Stomach (tissue), 9 donors: ENCODE measurements around the gene SOCS7. TPM values are rescaled to one million over a fixed set of nuclear protein-coding genes. Genes with fewer than 3 reads are reported as not detected.

Experiments
- DNase-seq, 2 donors: peaks; one replicate each; pipeline versions ENCODE4 v3.0.0 to v3.0.0-alpha.2; 2013 to 2019
- H3K27ac ChIP-seq, 5 donors: fragments of 200-600 bp in 4 of 5; sonication (generic) in 4 of 5; one replicate each; pipeline ENCODE4 v1.5.1; 2013 to 2019; ENCODE audit warnings: mild to moderate bottlenecking in 1 of 5, moderate library complexity in 1 of 5
- H3K27me3 ChIP-seq, 3 donors: fragments of 200-600 bp; sonication (generic); one replicate each; pipeline ENCODE4 v1.5.1; 2017 to 2019; ENCODE audit warnings: mixed run types in 1 of 3
- H3K36me3 ChIP-seq, 4 donors: fragments of 200-600 bp; sonication (generic); 1 replicate in 3 of 4; 2 replicates in 1 of 4; pipeline ENCODE4 v1.5.1; 2016 to 2019
- H3K4me1 ChIP-seq, 4 donors: fragments of 200-600 bp; sonication (generic); one replicate each; pipeline ENCODE4 v1.5.1; 2016 to 2019
- H3K4me3 ChIP-seq, 4 donors: fragments of 200-600 bp; sonication (generic) in 3 of 4; one replicate each; pipeline ENCODE4 v1.5.1; 2016 to 2019; ENCODE audit warnings: mild to moderate bottlenecking in 1 of 4
- H3K9me3 ChIP-seq, 4 donors: fragments of 200-600 bp; sonication (generic); one replicate each; pipeline ENCODE4 v1.5.1; 2016 to 2019
- EP300 ChIP-seq: sonication (generic); formaldehyde crosslinking; IDR thresholded peaks from one replicate; pipeline ENCODE4 v1.6.1; 2017; ENCODE audit warnings: antibody characterized with exemption
- POLR2A ChIP-seq, 4 donors: fragments of 450-650 bp; IDR thresholded peaks; one replicate each; pipeline ENCODE4 v1.6.1; 2016; ENCODE audit warnings: antibody characterized with exemption in 4 of 4, control low read depth in 2 of 4, mild to moderate bottlenecking in 1 of 4, moderate library complexity in 1 of 4
- POLR2AphosphoS5 ChIP-seq, 3 donors: sonication (generic); formaldehyde crosslinking; IDR thresholded peaks; one replicate each; pipeline ENCODE4 v1.6.1; 2016; ENCODE audit warnings: antibody characterized with exemption in 3 of 3
- WGBS, 5 donors: extraction: QIAGEN DNeasy Blood & Tissue Kit in 3 of 5; methylation state at CpG; one replicate each; pipeline versions ENCODE4 v1.1.5 to v1.1.7; 2013 to 2018; 5-methylcytosine and 5-hydroxymethylcytosine counted together
- intact Hi-C: fragments of 100-400 bp; cut with DNase I; formaldehyde crosslinking; loops from one replicate; pipeline ENCODE4 v1.15.1; 2023; ENCODE audit warnings: low total_unique reads
- polyA plus RNA-seq, 3 donors: library from polyadenylated mRNA; stranded (reverse); fragments of 200-250 nt; gene quantifications; one replicate each; pipeline ENCODE4 v1.2.3, GENCODE V29; 2013
- total RNA-seq, 5 donors: library from RNA; depleted of rRNA; stranded (reverse); fragments of >200 nt; gene quantifications; one replicate each; pipeline versions ENCODE4 v1.1.0 to v1.2.3, GENCODE V29; 2014 to 2016
- TF ChIP-seq, protein P1 (sequence below), 7 experiments: fragments of 450-650 bp in 4 of 7; fragments of 200-600 bp in 3 of 7; sonication (generic) in 3 of 7; IDR thresholded peaks; one replicate each; pipeline ENCODE4 v1.5.1; 2016 to 2019; ENCODE audit warnings: antibody characterized with exemption in 7 of 7, control low read depth in 2 of 7, mild to moderate bottlenecking in 1 of 7
- donor health status: healthy with polysubstance abuse.
- donor health status: Bipolar disorder and iron deficiency.
- donor health status: healthy.

Gene SOCS7
- total and polyA plus RNA-seq, 8 donors, result 2.5 to 52.4 (median 11.3) TPM

DNA sequence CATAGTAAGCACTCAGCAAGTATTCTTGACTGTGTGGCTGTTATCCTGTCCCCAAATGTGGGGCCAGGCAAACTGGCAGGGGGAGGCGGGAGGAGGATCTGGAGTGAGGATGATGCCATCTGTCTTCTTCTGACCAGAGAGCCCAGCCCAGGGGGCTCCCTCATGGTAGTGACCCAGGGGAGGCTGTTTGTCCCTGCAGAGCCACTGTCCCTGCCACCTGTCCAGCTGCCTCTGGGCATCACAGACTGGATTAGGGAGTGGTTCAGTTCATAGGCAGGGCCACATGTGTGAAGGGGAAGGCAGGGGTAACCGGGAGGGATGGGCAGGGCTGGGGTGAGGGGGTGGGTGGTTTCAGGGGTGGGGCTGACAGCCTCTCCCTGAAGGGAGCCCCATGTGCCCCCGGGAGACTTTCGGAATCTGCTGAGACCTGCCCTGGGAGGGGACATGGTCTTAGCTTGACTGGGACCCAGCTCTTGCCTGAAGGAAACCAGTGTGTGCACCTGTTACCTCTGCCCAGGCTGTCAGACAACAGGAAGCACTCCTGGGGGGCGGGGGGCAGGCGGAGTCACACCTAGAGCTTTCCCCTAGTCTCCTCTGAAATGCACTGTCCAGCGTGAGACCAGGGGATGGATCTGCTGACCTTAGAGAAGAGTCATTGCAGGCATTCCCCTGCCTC, 91.8 kb downstream of the SOCS7 start:
- intact Hi-C loops, result loop anchor here (5.0 kb wide), 1 partner anchor 39 kb away; no protein-coding TSS in a partner anchor
- peak overlapping the region in 2 of 5 donors; percentile 8 to 52 for H3K27ac ChIP-seq

DNA sequence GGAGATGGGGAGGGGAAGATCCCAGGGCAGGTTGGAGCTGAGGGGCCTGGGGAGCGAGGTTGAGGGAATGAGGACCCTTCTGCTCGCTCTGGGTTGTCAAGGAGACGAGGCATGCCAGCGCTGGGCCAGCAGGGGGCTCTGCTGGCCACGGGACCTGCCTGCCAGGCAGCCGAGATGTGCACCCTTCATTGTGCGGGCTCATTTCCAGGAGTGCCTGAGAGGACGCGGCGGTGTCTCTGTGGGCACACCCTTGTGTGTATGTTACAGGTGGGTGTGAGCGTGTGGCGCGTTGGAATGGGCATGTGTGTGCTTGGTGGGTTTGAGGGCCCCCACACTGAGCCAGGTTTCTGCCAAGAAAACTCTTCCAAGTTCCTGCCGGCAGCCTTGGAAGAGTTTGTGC, 92.5 kb downstream of the SOCS7 start:
- no peaks in the 10 kb centered on the region for H3K36me3 ChIP-seq
- WGBS, 5 donors, result 7 to 19% (median 9%) methylated on average over 3 to 14 of the region's 14 CpGs
- H3K4me1 ChIP-seq, result peaks cover 7 to 41% (median 25%) of the 10 kb centered on the region in 4 donors
- TF ChIP-seq POLR2AphosphoS5 (IDR thresholded peaks at IDR 0.05) (peak in 1 of 3 donors; percentile 44), EP300 (no peak)
- TF ChIP-seq, protein P1, sequence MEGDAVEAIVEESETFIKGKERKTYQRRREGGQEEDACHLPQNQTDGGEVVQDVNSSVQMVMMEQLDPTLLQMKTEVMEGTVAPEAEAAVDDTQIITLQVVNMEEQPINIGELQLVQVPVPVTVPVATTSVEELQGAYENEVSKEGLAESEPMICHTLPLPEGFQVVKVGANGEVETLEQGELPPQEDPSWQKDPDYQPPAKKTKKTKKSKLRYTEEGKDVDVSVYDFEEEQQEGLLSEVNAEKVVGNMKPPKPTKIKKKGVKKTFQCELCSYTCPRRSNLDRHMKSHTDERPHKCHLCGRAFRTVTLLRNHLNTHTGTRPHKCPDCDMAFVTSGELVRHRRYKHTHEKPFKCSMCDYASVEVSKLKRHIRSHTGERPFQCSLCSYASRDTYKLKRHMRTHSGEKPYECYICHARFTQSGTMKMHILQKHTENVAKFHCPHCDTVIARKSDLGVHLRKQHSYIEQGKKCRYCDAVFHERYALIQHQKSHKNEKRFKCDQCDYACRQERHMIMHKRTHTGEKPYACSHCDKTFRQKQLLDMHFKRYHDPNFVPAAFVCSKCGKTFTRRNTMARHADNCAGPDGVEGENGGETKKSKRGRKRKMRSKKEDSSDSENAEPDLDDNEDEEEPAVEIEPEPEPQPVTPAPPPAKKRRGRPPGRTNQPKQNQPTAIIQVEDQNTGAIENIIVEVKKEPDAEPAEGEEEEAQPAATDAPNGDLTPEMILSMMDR (IDR thresholded peaks at IDR 0.05), result peak in 5 of 7 experiments; percentile 83 to 95 (median 85)
- no peaks in the 10 kb centered on the region for H3K9me3 ChIP-seq
- H3K4me3 ChIP-seq, result no peak overlapping the region
- H3K27me3 ChIP-seq, result no peaks in the 10 kb centered on the region
- intact Hi-C loops, result loop anchor here (5.0 kb wide), 1 partner anchor 38 kb away; no protein-coding TSS in a partner anchor
- DNase-seq, result peak; percentile 78 to 90
- peak overlapping the region in 2 of 5 donors; percentile 8 to 52 for H3K27ac ChIP-seq

More for the DNA sequence above, 91.8 kb downstream of the SOCS7 start:
- H3K36me3 ChIP-seq, result no peaks in the 10 kb centered on the region
- 35 to 59% (median 50%) methylated on average over 4 to 7 of the region's 7 CpGs for WGBS, 5 donors
- peak in 1 of 2 donors; percentile 19 for DNase-seq
- no peak for TF ChIP-seq POLR2AphosphoS5 (IDR thresholded peaks at IDR 0.05)
- TF ChIP-seq, protein P1 (IDR thresholded peaks at IDR 0.05), result no peak
- no peak for TF ChIP-seq POLR2A (IDR thresholded peaks at IDR 0.05)
- TF ChIP-seq EP300, result no peak
- H3K9me3 ChIP-seq, result no peaks in the 10 kb centered on the region
- peaks cover 7 to 38% (median 25%) of the 10 kb centered on the region in 4 donors for H3K4me1 ChIP-seq
- H3K4me3 ChIP-seq, result no peak overlapping the region
- H3K27me3 ChIP-seq, result no peaks in the 10 kb centered on the region

DNA sequence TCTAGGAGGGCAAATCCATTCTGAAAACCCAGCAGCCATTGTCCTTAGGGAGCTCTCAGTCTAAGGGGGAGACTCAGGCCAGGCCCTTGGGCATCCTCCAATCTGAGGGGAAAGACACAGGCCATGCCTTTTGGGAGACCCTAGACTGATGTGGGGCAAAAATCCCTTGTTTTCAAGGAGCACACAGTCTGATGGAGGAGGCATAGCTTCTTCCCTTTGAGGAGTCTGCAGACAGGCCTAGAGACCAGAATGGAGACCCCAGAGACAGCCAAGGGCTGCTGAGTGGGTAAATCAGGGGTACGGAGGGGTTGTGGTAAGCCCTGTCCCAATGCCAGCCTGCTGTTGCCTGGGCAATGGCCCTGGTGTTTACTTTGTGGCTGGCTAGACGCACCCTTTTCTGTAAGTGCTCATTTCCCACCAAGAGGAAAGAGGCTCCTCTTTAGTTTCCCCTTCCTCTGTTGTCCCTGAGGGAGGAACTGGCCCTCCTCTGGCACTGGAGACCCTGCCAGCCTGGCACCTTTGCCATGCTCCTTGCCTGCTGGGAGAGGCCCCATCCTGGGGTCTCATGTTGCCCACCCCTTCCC, 96.0 kb downstream of the SOCS7 start:
- DNase-seq, result peak in 1 of 2 donors; percentile 53
- H3K4me1 ChIP-seq, result peaks cover 14 to 60% (median 38%) of the 10 kb centered on the region in 4 donors
- no peak for TF ChIP-seq EP300
- TF ChIP-seq POLR2AphosphoS5 (IDR thresholded peaks at IDR 0.05), result no peak
- TF ChIP-seq, protein P1 (IDR thresholded peaks at IDR 0.05), result no peak
- no peak for TF ChIP-seq POLR2A (IDR thresholded peaks at IDR 0.05)
- intact Hi-C loops, result no loop called here
- WGBS, 5 donors, result 6 to 50% (median 21%) methylated on average over 2 of the region's 2 CpGs
- H3K27me3 ChIP-seq, result peaks cover 0 to 13% (median 0%) of the 10 kb centered on the region in 3 donors
- no peak overlapping the region for H3K4me3 ChIP-seq
- no peaks in the 10 kb centered on the region for H3K36me3 ChIP-seq
- H3K27ac ChIP-seq, result peak overlapping the region in 4 of 5 donors; percentile 9 to 53 (median 30)
- no peaks in the 10 kb centered on the region for H3K9me3 ChIP-seq

DNA sequence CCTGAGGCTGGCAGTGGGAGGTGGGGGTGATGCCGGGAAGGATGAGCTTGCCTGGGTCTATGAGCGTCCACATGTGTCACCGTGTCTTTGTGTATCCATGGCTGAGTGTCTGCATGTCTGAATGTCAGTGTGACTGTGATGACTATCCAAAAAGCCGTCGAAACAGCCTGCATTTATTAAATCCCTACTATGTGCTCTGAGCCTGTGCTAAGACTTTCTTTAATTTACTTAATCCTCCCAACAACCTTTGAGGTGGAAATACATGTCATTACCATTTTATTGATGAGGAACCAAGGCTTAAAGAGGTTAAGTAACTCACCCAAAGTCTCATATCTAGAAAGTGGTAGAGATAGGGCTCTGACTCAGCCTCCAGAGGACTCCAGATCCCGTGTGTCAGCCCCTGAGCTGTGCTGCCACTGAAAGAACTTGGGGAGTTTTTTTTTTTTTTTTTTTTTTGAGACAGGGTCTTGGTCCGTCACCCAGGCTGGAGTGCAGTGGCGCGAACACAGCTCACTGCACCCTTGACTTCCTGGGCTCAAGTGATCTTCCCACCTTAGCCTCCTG, 96.6 kb downstream of the SOCS7 start:
- peaks cover 14 to 67% (median 38%) of the 10 kb centered on the region in 4 donors for H3K4me1 ChIP-seq
- H3K4me3 ChIP-seq, result no peak overlapping the region
- H3K27ac ChIP-seq, result peak overlapping the region in 4 of 5 donors; percentile 9 to 53 (median 34)
- WGBS, 5 donors, result 68 to 82% (median 80%) methylated on average over 9 of the region's 9 CpGs
- intact Hi-C loops, result no loop called here
- peaks cover 0 to 20% (median 0%) of the 10 kb centered on the region in 3 donors for H3K27me3 ChIP-seq
- no peak for DNase-seq
- H3K9me3 ChIP-seq, result no peaks in the 10 kb centered on the region
- TF ChIP-seq, protein P1 (IDR thresholded peaks at IDR 0.05), result no peak
- H3K36me3 ChIP-seq, result no peaks in the 10 kb centered on the region
